Esophagus (tissue), 2 donors: ENCODE data around the gene PRICKLE3. TPM values are rescaled to one million over a fixed set of nuclear protein-coding genes. Genes with fewer than 3 reads are reported as not detected.

Experiments used
- H3K27ac ChIP-seq, 2 donors: one replicate each; pipeline ENCODE4 v1.5.1; 2013; ENCODE audit warnings: low read depth in 2 of 2, mild to moderate bottlenecking in 2 of 2, inconsistent platforms in 1 of 2, low read length in 1 of 2, moderate library complexity in 1 of 2
- H3K27me3 ChIP-seq, 2 donors: one replicate each; pipeline ENCODE4 v1.6.1; 2013; ENCODE audit warnings: low read length in 2 of 2, control low read depth in 1 of 2, mild to moderate bottlenecking in 1 of 2; ENCODE audit not compliant: insufficient read depth in 2 of 2, control insufficient read depth in 1 of 2
- H3K36me3 ChIP-seq, 2 donors: one replicate each; pipeline ENCODE4 v1.6.1; 2013; ENCODE audit warnings: low read length in 1 of 2; ENCODE audit not compliant: control insufficient read depth in 2 of 2, insufficient read depth in 2 of 2
- H3K4me1 ChIP-seq, 2 donors: one replicate each; pipeline ENCODE4 v1.6.1; 2013; ENCODE audit warnings: low read length in 1 of 2; ENCODE audit not compliant: control insufficient read depth in 2 of 2, insufficient read depth in 2 of 2
- H3K4me3 ChIP-seq, 2 donors: one replicate each; pipeline ENCODE4 v1.5.1; 2013; ENCODE audit warnings: low read length in 2 of 2, mild to moderate bottlenecking in 2 of 2, low read depth in 1 of 2, moderate library complexity in 1 of 2
- H3K9me3 ChIP-seq, 2 donors: one replicate each; pipeline ENCODE4 v1.6.1; 2013; ENCODE audit warnings: mild to moderate bottlenecking in 2 of 2, low read depth in 1 of 2, low read length in 1 of 2, moderate library complexity in 1 of 2; ENCODE audit not compliant: control insufficient read depth in 2 of 2, insufficient read depth in 1 of 2
- WGBS, 2 donors: extraction: QIAGEN DNeasy Blood & Tissue Kit; methylation state at CpG; one replicate each; pipeline ENCODE4 v1.1.7; 2013; 5-methylcytosine and 5-hydroxymethylcytosine counted together
- polyA plus RNA-seq, 2 donors: library from polyadenylated mRNA; stranded (reverse); fragments of 200-250 nt; gene quantifications; one replicate each; pipeline ENCODE4 v1.2.3, GENCODE V29; 2013
- donor health status: healthy with polysubstance abuse.
- donor health status: Bipolar disorder and iron deficiency.

Gene PRICKLE3
- polyA plus RNA-seq, 2 donors, result 12.2 to 14.2 TPM

DNA sequence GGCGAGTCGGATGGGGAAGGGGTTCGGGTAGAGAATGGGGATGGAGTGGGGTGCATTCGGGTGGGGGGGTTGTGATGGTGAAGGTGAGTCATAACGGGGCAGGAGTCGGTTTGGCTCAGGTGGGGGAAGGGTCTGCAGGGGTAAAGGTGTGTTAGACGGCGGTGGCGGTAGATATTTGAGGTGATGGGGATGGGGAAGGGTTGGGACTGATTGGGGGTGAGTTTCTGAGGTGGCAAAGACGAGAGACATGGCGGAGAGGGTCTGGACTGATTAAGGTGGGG lies 13.1 kb upstream of the PRICKLE3 start:
- H3K27me3 ChIP-seq, result no peaks in the 10 kb centered on the region
- WGBS, 2 donors, result 8 to 46% methylated on average over 11 of the region's 11 CpGs
- H3K27ac ChIP-seq, result no peak overlapping the region
- peaks cover 0 to 2% of the 10 kb centered on the region in 2 donors for H3K9me3 ChIP-seq
- H3K4me1 ChIP-seq, result no peaks in the 10 kb centered on the region
- no peaks in the 10 kb centered on the region for H3K36me3 ChIP-seq
- H3K4me3 ChIP-seq, result no peak overlapping the region

DNA sequence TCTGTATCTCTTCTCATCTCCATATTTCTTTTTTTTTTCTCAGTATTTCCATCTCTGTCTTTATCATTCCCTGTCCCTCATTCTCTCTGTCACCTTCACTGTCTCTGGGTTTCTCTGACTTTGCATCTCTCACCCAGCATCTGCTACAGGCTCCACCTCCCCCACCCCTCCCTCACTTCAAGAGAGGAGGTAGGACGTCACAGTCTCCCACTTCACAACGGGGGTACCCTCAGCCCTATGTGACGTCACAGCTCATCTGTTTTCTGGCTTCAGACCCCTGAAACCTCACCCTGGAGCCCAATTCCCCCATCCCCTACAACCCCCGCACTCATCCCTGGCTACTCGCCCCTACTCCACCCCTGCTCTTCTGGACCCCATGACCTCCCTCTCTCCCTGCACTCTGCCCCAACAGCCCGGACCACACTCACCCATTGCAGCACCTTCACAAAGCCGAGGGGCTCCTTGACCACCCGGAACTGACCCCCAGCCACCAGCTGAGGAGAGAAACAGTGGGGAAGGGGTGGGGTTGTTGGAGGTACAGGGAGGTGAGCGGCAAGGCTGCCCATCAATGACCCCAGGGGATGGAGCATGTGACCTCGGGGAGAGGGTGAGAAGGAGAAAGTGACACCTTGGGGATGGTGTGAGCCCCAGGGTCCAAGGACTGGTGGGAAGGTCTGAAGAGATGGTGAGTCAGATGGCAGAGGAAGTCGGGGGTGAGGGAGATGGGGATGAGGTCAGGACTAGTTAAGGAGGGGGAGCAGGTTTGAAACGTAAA lies 12.6 kb upstream of the PRICKLE3 start:
- Histone ChIP-seq H3K27ac (no peak overlapping the region), H3K36me3 (no peaks in the 10 kb centered on the region), H3K4me3 (no peak overlapping the region), H3K27me3 (no peaks in the 10 kb centered on the region), H3K4me1 (no peaks in the 10 kb centered on the region), H3K9me3 (peaks cover 0 to 2% of the 10 kb centered on the region in 2 donors)
- 17 to 40% methylated on average over 12 of the region's 12 CpGs for WGBS, 2 donors

DNA sequence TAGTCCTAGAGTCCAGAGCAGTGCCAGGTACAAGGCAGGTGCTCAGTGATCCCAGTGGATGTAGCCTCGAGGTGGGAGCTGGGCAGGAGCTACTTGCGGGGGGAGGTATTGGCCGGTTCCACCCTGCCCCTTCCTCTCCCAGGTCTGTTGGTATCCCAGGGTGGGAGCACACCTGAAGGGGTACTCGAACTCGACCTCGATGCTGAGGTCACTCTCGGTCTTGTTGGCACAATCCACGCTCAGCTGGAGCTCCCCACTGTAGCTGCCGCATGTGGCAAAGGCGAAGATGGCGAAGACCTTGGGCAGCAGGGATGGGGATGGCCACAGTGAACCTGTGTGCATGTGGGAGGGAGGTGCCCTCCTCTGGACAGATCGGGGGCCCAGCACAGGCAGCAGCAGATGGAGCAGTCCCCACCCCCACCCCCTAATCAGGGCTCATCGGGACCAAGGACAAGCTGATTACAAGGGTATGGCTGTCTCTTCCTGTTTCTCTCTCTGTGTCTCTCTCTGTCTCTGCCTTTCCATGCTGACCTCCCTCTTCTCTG lies 11.4 kb upstream of the PRICKLE3 start:
- 72 to 77% methylated on average over 12 to 13 of the region's 13 CpGs for WGBS, 2 donors
- no peaks in the 10 kb centered on the region for H3K36me3 ChIP-seq
- H3K4me1 ChIP-seq, result no peaks in the 10 kb centered on the region
- H3K4me3 ChIP-seq, result no peak overlapping the region
- H3K27me3 ChIP-seq, result no peaks in the 10 kb centered on the region
- H3K9me3 ChIP-seq, result peaks cover 0 to 2% of the 10 kb centered on the region in 2 donors
- H3K27ac ChIP-seq, result no peak overlapping the region

DNA sequence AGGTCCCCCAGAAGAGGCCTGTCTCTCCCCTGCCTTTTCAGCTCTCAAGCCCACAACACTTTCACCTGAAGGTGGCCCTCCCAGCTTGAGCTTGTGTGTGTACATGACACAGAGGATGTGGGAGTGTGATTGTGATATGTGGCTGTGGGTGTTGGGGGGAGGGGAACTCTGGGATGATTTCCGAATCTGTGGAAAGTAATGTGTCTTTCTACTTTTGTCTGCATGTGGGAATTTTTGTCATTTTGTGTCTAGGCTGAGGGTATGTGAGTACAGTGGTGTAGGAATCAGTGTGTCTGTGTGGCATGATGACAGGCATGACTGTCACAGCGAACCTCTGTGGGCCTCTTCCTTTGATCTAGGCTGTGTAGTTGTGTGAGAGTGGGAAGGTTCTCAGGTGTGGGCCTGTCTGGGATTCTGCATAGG lies 7.4 kb upstream of the PRICKLE3 start:
- WGBS, 2 donors, result 70 to 71% methylated on average over 2 of the region's 2 CpGs
- no peak overlapping the region for H3K4me3 ChIP-seq
- H3K27ac ChIP-seq, result no peak overlapping the region
- peaks cover 0 to 5% of the 10 kb centered on the region in 2 donors for H3K9me3 ChIP-seq
- H3K36me3 ChIP-seq, result no peaks in the 10 kb centered on the region
- H3K27me3 ChIP-seq, result no peaks in the 10 kb centered on the region
- no peaks in the 10 kb centered on the region for H3K4me1 ChIP-seq

DNA sequence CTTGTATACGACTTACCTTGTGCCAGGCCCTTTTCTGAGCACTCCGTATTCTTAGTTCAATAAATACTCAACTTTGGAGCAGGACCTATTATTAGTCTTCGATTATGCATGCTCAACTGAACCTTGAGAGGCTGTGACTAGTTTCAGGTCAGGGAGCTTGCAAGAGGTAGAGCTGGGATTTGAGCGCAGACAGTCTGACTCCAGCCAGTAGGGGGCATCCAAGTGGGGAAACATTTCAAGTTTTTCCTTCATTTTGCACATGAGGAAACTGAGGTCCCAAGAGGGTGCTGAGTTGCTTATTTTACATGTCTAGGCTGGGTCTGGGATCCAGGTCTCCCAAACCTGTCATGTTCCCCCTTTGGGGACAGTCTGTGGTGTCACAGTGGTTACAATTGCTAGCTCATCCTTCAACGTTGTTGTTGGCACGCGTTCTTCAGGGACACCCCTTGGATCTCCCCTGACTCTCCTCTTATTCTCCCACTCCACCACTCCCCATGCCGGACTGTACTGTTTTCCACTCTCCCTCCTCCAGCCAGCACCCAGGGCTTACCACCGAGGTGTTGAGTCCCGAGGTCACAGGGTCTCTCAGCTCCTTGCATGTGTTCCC lies 6.7 kb upstream of the PRICKLE3 start:
- Histone ChIP-seq H3K9me3 (peaks cover 0 to 5% of the 10 kb centered on the region in 2 donors), H3K4me1 (peaks cover 0 to 4% of the 10 kb centered on the region in 2 donors), H3K27ac (no peak overlapping the region), H3K27me3 (no peaks in the 10 kb centered on the region), H3K36me3 (no peaks in the 10 kb centered on the region), H3K4me3 (no peak overlapping the region)
- WGBS, 2 donors, result 63 to 66% methylated on average over 10 of the region's 10 CpGs

DNA sequence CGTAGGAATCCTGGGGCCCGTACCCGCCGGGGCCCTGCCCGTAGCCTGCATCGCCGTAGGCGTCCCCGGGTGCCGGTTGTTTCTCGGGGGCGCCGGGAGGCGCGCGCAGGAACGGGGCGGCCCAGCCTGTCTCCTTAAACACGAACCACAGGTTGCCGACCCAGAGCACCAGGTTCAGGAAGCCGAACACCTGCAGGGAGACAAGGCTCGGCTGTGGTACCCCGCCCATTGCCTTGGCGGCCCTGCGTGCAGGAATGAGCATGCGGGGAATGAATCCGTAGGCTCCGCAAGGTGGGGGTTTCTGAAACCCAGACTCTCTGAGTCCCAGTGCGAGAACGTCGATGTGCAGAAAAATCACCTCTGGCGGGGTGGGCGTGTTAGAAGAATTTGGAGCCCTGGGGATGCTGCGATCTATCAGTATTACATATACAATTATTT lies 5.4 kb upstream of the PRICKLE3 start:
- Histone ChIP-seq H3K9me3 (peaks cover 0 to 2% of the 10 kb centered on the region in 2 donors), H3K4me1 (peaks cover 0 to 6% of the 10 kb centered on the region in 2 donors), H3K27ac (peak overlapping the region; percentile 89 to 94), H3K27me3 (no peaks in the 10 kb centered on the region), H3K36me3 (no peaks in the 10 kb centered on the region), H3K4me3 (peak overlapping the region; percentile 55 to 67)
- 1 to 32% methylated on average over 34 of the region's 34 CpGs for WGBS, 2 donors

DNA sequence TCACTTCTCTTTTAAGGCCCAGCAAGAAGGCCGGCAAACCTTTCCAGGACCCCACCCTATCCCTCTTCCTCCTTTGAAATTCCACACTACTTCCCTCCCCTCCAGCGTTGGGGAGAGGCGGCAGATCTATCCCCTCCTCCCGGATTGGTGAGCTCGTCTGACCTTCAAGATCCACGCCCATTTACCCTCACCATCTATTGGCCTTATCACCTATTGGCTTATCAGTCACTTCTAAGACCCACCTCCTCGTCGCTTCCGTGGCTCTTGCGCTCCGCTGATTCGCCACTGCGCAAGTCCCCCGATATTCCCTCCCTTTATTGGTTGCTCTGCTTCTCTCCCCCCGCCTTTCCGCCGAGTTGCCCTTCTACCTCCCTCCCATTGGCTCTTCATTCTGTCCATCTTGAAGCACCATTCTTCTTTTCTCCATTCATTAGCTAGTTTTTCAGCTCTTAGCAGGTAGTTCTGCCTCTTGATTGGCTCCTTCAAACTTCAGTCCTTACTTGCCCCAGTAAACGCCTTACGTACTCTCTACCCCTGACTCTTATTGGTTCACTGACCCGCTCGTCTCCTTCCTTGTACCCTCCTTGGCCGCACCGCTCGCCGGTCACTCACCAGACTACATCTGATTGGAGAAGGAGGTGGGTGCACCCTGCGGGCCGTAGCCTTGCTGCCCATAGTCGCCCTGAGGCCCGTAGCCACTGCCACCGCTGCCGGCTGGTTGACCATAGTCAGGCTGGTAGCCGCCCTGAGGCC lies 4.8 kb upstream of the PRICKLE3 start:
- H3K4me3 ChIP-seq, result peak overlapping the region; percentile 55 to 67
- WGBS, 2 donors, result 0 to 28% methylated on average over 32 of the region's 32 CpGs
- H3K4me1 ChIP-seq, result peaks cover 0 to 6% of the 10 kb centered on the region in 2 donors
- H3K9me3 ChIP-seq, result peaks cover 0 to 2% of the 10 kb centered on the region in 2 donors
- H3K36me3 ChIP-seq, result no peaks in the 10 kb centered on the region
- H3K27me3 ChIP-seq, result no peaks in the 10 kb centered on the region
- peak overlapping the region; percentile 89 to 94 for H3K27ac ChIP-seq

DNA sequence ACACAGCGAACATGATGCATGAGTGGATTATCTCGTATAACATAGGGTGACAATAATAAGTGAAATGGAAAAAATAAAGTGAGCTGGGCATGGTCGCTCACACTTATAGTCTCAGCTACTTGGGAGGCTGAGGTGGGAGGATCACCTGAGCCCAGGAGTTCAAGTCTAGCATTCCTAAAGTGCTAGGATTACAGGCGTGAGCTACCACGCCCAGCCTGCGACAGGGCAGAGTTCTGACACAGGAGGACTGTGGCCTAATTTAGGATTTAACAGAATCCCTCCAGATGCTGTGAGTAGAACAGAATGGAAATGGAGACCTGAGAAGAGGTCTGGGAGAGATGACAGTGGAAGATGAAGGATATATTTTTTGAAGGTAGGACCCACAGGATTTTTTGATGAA lies 3.4 kb upstream of the PRICKLE3 start:
- Histone ChIP-seq H3K4me3 (no peak overlapping the region), H3K9me3 (peaks cover 0 to 2% of the 10 kb centered on the region in 2 donors), H3K27me3 (no peaks in the 10 kb centered on the region), H3K4me1 (peaks cover 0 to 6% of the 10 kb centered on the region in 2 donors), H3K27ac (peak overlapping the region; percentile 22 to 85), H3K36me3 (no peaks in the 10 kb centered on the region)
- WGBS, 2 donors, result 56 to 71% methylated on average over 6 of the region's 6 CpGs

DNA sequence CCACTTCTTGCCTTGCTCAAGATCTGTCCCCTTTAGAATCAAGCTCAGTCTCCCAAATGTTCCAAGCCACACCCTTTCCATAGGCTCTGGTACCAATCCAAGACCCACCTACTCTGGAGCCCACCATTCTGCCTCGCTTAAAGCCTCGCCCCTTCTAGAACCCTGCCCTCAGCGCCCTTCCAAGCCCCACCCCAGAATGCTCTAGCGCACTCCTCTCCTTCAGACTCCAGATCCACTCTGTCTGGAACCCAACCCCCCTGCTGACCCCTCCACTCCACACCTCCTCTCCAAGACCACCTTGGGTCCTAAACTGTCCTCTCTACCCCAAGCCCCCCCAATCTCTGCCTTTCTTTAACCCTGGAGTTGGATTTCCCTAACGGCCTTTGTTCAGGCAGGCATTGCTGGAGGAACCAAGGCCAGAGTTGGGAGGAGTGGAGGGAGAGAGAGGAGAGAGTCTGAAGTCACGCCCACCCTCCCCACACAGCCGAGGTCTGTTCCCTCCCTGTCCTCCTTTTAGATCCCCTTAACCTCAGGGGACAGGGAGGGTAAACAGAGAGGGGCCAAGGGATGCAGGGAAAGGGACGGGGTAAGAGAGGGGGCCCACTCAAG lies 2.4 kb upstream of the PRICKLE3 start:
- Histone ChIP-seq H3K4me1 (peaks cover 0 to 9% of the 10 kb centered on the region in 2 donors), H3K27me3 (no peaks in the 10 kb centered on the region), H3K27ac (peak overlapping the region in 1 of 2 donors; percentile 35), H3K9me3 (peaks cover 0 to 2% of the 10 kb centered on the region in 2 donors), H3K36me3 (no peaks in the 10 kb centered on the region), H3K4me3 (no peak overlapping the region)
- 62 to 65% methylated on average over 8 of the region's 8 CpGs for whole genome bisulfite sequencing, 2 donors
